GM19455 (cell line): ENCODE results near the gene ACE.
"Not testable (repeated sequence)": the region's sequence is repeated elsewhere in the genome, so short reads cannot be mapped to it uniquely, and the experiment has no call there.

Experiments
- ATAC-seq: cut with Tn5 transposase; IDR thresholded peaks from one replicate; pipeline ENCODE4 v1.9.1; 2021; ENCODE audit not compliant: unreplicated experiment

The ACE gene

DNA sequence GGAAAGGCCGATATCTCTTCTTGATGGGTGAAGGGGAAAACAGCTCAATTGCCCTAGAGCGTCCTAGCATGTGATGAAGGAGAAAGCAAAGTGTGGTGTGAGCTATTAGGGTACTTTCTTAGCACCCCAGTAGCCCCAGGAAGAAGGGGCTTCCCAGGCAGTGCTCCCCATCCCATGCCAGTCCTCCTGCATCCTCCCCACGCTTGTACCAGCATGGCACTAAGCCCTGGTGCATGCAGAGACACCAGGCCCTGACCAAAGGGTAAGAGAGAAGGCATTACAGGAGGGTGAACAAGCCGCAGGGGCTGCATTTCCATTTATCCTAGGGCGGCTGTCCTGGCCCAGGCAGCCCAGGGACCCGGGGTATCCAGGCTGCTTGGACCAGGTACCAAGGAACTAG is 33.8 kb upstream of the ACE start:
- ATAC-seq = no peak

DNA sequence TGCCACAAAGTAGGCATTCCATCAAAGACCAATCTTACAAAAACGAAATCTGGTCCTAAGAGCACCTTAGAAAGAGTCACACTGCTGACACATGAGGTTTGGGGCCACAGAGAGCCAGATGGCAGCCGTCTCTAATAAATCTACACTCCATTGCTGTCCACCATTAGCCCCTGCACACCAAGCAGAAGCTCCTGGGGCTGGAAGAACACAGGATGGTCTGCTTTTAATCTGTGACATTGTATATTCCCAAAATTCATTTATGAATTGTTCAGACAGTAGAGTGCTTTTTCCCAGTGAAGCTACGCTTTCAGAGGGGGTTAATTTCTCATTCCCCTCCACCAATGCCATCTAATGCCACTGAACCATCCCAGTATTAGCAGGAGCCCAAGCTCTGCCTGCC is 32.4 kb upstream of the ACE start:
- no peak for ATAC-seq

DNA sequence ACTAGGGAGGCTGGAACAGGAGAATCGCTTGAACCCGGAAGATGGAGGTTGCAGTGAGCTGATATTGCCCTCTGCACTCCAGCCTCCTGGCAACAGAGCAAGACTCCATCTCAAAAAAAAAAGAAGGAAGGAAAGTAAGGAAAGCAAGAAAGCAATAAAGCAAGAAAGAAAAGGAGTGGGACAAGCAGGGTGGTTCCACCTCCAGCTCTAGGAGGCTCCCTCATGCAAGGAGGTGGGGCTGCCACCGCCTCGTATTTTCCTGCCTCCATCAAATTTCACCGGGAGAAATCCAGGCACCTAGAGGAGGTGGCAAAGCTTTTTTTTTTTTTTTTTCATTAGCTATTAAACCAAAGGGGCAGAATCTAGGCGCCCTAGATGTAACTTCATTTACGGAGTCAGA is 31.8 kb upstream of the ACE start:
- ATAC-seq = no peak

DNA sequence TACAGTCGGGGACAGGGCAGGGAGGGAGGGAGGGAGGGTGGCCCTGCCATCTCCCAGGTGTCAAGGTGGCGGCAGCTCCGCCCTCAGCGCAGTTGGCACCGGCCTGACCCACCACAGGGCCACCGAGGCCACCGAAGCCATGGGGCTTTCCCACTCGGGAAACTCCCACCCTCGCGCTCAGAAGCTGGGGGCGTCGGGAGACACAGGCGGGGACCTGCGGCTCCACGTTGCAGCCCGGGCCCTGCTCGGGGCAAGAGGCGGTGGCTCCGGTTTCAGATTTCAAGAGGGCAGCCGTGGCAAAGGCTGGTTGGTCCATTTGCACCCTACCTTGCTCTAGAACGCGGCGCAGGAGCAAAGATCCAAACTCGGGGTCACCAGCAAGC is 31.3 kb upstream of the ACE start:
- no peak for ATAC-seq

- ATAC-seq = peak; percentile 77
These were observed 30.7 kb upstream of the ACE start, which contains the start of gene CYB561 for GRCh38 chr17:63445954-63446752. Gene CYB561 (minus strand): TSS chr17:63446306. CDS start chr17:63437547, 8,759 bp downstream.

- peak; percentile 26 for ATAC-seq
These were observed 29.9 kb upstream of the ACE start for GRCh38 chr17:63446753-63447470.

GRCh38 chr17:63447471-63448009 is 29.3 kb upstream of the ACE start:
- ATAC-seq = no peak

GRCh38 chr17:63448655-63449054 is 28.2 kb upstream of the ACE start:
- ATAC-seq = no peak

- ATAC-seq = no peak
These were observed 26.3 kb upstream of the ACE start for GRCh38 chr17:63450551-63450950.

- ATAC-seq = no peak
These were observed 25.7 kb upstream of the ACE start for GRCh38 chr17:63451150-63451549.

DNA sequence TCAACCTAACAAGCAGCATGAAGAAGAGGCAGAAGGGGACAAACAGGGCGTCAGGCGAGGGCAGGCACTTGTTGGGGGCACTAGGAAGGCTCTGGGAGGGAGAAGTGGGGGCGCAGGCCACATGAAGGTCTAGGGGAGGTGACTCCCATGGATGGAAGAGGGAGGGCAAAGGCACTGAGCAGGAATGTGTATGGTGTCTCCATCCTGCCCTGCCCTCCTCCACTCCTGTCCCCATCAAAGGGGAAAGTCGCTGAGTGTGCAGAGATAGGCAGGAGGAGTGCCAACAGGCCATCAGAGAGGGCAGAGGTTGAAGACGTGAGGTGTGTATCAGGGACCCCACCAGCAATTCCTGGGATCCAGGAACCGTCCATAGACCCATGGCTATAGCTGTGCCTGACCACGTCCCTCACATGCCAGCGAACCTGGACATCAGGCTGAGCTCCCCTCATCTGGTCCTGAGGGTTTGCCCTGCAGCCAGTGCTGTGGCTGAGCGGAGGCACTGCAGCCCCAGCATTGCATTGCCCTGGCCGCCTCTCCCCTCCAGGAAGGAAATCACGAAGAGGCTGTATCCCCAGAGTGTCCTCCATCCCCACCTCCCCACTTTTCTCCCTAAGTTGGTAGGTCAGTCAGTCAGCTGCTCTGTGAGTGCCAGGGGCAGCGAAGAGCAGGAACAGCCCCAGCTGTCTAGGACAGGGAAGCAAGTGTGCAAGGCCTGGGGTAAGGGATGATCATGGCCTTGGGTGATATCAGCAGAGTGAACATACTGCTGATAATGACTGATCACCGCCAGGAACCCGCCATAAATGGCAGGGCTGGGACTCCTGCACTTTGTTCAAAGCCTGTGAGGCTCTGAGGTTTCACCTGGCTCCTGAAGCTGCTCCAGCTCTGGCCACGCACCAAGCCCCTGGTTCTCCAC is 24.6 kb upstream of the ACE start:
- ATAC-seq = no peak

DNA sequence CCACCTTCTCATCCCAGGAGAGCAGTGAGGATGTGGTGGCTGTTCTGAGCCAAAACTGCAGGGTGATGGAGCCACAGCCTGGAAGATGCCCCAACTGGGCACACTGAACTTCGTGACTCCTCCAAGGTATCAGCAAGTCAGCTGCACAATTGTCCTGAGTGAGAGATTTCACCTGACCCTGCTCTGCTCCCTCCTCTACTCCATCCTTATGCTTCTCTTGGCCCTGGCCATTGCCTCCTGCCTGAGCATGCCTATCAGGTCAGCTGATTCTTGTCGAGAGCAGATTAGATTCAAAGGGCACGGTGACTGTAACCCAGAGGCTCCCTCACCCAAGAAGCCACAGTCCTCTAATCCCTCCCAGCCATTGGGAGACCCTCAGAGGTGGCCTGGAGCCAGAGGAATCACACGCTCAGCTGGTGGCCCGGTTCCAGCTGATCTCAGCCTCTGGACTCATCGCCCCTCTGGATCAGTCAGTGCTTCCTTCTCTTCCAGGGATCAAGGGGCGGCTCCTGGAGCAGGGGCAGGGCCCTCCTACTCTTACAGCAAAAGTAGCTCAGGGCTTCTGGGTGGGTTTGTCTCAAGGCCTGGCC is 23.8 kb upstream of the ACE start:
- no peak for ATAC-seq

GRCh38 chr17:63454357-63454756 is 22.5 kb upstream of the ACE start:
- ATAC-seq = not testable (repeated sequence)

GRCh38 chr17:63454915-63455314 is 21.9 kb upstream of the ACE start:
- ATAC-seq = no peak

GRCh38 chr17:63455417-63455816 is 21.4 kb upstream of the ACE start:
- ATAC-seq = no peak

GRCh38 chr17:63458478-63458877 is 18.4 kb upstream of the ACE start:
- no peak for ATAC-seq

- ATAC-seq = no peak
These were observed 16.8 kb upstream of the ACE start for GRCh38 chr17:63460018-63460417.

GRCh38 chr17:63463771-63464170 is 13.1 kb upstream of the ACE start:
- no peak for ATAC-seq

- ATAC-seq = no peak
These were observed 12.1 kb upstream of the ACE start for GRCh38 chr17:63464691-63465236.

GRCh38 chr17:63468099-63468498 is 8.8 kb upstream of the ACE start:
- not testable (repeated sequence) for ATAC-seq
